Epithelial cell of prostate (primary cell): ENCODE results near the gene SELL.
"Not testable (repeated sequence)": the region's sequence is repeated elsewhere in the genome, so short reads cannot be mapped to it uniquely, and the experiment has no call there.

Experiments used
- DNase-seq: peaks from one replicate; pipeline ENCODE4 v3.0.0-alpha.2; 2011; ENCODE audit warnings: low read depth, low spot score
- H3K27ac ChIP-seq: fragments of 450-650 bp; 2 replicates; pipeline ENCODE4 v1.5.1; 2017; ENCODE audit warnings: mild to moderate bottlenecking

Gene SELL

DNA sequence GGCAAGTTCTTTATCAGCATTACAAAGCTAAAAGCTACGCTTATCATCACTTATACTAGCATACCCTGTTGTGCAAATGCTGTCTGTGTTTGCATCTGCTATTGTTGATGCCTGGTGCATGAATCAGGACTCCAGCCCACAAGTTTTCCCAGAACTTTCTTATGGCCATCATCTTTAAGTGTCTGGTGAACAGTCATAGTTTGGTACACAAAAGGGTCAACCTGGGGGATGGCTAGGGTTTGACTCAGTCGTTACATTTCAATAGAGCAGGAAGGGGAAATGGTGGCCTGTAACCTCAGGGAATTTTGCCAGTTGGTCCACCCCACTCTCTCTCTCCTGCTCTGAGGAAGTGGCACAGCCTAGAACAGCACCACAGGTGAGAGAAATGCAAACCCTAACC is 35.4 kb downstream of the SELL start:
- H3K27ac ChIP-seq, result peak overlapping the region; percentile 7
- peak; percentile 67 for DNase-seq

DNA sequence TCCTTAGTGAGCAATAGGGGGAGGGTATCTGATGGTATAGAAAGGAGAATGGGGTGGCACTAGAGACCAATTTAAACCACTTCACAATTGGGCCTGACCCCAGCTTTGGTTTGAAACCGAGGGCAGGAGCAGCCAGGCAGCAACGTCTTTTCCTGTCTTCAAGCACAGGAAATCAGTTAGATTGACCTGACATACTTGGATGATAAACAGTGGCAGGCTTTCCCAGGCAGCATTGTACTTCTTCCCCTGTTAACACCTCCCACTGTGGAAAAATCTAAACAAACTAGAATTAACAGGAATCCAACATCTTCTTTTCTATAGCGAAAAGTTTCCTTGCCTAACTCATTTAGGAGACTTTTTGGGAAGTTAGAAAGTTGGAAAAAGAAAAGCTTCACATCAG is 40.6 kb downstream of the SELL start:
- H3K27ac ChIP-seq, result no peak overlapping the region

DNA sequence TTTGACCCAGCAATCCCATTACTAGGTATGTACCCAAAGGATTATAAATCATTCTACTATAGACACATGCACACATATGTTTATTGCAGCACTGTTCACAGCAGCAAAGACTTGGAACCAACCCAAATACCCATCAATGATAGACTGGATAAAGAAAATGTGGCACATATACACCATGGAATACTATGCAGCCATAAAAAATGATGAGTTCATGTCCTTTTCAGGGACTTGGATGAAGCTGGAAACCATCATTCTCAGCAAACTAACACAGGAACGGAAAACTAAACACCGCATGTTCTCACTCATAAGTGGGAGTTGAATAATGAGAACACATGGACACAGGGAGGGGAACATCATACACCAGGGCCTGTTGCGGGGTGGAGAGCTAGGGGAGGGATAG is 41.2 kb downstream of the SELL start:
- H3K27ac ChIP-seq, DNase-seq: not testable (repeated sequence)

More for the DNA sequence above, 40.6 kb downstream of the SELL start:
- no peak for DNase-seq

DNA sequence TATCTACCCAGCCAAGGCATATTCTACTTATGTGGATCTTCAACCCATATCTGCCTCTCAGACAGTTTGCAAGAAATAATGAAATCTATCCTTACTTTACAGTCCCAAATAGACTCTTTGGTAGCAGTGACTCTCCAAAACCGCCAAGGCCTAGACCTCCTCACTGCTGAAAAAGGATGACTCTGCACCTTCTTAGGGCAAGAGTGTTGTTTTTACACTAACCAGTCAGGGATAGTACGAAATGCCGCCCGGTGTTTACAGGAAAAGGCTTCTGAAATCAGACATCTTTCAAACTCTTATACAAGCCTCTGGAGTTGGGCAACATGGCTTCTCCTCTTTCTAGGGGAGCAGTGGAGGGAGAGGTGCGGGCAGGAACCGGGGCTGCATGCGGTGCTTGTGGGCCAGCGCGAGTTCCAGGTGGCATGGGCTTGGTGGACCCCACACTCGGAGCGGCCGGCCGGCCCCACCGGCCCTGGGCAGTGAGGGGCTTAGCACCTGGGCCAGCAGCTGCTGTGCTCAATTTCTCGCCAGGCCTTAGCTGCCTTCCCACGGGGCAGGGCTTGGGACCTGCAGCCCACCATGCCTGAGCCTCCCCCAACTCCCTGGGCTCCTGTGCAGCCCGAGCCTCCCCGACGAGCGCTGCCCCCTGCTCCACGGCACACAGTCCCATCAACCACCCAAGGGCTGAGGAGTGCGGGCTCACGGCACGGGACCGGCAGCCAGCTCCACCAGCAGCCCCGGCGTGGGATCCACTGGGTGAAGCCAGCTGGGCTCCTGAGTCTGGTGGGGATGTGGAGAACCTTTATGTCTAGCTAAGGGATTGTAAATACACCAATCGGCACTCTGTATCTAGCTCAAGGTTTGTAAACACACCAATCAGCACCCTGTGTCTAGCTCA is 43.5 kb downstream of the SELL start:
- H3K27ac ChIP-seq, DNase-seq: not testable (repeated sequence)

DNA sequence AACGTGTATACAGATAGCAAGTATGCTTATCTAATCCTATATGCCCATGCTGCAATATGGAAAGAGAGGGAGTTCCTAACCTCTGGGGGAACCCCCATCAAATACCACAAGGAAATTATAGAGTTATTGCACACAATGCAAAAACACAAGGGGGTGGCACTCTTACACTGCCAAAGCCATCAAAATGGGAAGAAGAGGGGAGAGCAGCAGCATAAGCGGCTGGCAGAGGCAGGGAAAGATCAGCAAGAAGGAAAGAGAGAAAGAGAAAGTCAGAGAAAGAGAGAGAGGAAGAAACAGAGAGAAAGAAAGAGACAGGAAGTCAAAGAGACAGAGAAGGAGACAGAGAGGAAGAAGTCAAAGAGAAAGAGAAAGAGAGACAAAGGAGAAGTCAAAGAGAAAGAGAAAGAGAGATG is 44.2 kb downstream of the SELL start:
- not testable (repeated sequence) for H3K27ac ChIP-seq, DNase-seq

DNA sequence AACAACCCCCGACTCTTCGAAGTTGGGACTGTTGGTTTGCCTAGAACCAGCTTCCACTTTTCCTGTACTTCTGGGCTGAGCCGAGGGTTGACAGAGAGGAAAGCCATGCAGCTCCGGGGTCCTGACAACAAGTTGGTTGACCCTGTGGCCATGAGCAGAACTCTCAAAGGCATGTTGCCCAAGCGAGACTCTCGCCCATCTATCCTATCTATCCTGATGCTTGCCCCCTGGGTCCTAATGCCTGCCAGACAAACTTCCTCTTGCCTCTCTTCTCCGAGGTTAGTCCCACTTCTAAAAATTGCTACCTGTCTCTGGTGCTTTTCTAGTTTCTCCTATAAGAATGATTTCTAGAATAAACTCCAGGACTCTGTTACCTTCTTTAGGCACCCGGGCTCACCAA is 48.7 kb downstream of the SELL start:
- not testable (repeated sequence) for DNase-seq, H3K27ac ChIP-seq

DNA sequence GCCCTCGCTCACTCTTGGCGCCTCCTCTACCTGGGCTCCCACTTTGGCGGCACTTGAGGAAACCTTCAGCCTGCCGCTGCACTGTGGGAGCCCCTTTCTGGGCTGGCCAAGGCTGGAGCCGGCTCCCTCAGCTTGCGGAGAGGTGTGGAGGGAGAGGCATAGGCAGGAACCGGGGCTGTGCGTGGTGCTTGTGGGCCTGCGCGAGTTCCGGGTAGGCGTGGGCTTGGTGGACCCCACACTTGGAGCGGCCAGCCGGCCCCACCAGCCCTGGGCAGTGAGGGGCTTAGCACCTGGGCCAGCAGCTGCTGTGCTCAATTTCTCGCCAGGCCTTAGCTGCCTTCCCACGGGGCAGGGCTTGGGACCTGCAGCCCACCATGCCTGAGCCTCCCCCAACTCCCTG is 50.4 kb downstream of the SELL start:
- not testable (repeated sequence) for DNase-seq, H3K27ac ChIP-seq

DNA sequence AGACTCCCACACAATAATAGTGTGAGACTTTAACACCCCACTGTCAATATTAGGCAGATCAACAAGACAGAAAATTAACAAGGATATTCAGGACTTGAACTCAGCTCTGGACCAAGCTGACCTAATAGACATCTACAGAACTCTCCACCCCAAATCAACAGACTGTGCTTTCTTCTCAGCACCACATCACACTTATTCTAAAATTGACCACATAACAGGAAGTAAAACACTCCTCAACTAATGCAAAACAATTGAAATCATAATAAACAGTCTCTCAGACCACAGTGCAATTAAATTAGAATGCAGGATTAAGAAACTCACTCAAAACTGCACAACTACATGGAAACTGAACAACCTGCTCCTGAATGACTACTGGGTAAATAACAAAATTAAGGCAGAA is 52.6 kb downstream of the SELL start:
- DNase-seq, H3K27ac ChIP-seq: not testable (repeated sequence)

DNA sequence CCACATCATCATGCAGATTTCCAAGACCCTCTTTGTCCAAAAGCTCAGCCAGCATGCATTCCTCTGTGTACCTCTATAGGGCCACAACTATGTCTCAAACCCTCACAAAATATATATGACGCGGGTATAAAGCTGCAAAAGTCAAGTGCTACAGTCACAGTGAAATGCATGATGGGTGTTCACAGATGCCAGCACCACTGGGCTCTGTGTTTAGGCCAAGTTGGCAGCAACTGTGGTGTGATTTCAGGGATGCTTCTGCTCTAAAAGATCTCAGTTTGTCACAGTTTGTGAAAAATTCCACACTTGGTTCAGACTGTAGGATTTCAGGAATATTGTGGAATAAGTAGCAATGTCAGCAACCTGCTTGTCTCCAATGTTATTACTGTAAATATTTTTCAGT is 57.5 kb downstream of the SELL start:
- no peak for DNase-seq
- H3K27ac ChIP-seq, result no peak overlapping the region

DNA sequence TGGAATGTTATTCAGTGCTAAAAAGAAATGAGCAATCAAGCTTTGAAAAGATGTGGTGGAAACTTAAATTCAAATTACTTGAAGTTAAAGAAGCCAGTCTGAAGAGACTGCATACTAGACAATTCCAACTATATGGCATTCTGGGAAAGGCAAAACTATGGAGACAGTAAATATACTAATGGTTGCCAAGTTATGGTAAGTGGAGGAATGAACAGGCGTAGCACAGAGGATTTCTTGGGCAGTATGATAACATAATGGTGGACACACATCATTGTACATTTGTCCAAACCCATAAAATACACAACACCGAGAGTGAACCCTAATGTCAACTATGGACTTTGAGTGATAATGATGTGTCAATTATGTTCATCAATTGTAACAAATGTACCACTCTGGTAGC is 60.4 kb downstream of the SELL start:
- no peak overlapping the region for H3K27ac ChIP-seq
- DNase-seq, result no peak

DNA sequence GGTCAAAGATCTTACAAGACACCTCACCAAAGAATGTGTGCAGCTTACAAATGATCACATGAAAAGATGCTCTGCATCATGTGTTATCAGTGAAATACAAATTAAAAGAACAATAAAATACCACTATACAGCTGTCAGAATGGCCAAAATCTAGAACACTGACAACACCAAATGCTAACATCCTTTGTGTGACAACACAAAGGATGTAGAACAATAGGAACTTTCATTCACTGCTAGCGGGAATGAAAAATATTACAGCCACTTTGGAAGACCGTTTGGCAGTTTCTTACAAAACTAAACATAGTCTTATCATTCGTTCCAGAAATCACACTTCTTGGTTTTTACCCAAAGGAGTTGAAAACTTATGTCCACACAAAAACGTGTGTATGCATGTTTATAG is 60.9 kb downstream of the SELL start:
- H3K27ac ChIP-seq, result no peak overlapping the region
- no peak for DNase-seq

DNA sequence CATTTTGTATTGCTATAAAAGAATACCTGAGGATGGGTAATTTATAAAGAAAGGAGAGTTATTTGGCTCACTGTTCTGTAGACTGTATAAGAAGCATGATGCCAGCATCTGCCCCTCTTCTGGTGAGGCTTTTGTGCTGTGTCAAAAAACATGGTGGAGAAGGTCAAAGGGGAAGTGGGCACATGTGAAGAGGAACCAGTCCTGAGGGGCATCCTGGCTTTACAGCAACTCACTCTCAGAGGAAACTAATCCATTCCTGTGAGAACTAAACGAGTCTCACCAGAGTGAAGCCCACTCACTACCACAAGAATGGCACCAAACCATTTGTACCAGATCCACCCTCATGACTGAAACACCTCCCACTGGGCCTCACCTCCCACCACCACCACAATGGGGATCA is 62.7 kb downstream of the SELL start:
- no peak overlapping the region for H3K27ac ChIP-seq
- no peak for DNase-seq

DNA sequence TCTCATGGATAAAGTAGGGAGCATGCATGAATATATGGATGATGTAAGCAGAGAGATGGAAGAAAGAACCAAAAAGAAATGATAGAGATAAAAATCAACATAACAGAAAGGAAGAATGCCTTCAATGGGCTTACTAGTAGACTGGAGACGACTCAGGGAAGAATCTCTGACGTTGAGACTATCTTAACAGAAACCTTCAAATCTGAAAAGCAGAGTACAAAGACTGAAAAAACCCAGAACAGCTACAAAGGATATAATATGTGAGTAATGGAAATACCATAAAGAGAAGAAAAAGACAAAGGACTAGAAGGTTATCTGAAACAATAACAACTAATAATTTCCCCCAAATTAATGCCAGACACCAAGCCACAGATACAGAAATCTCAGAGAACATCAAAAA is 63.2 kb downstream of the SELL start:
- no peak for DNase-seq
- no peak overlapping the region for H3K27ac ChIP-seq

DNA sequence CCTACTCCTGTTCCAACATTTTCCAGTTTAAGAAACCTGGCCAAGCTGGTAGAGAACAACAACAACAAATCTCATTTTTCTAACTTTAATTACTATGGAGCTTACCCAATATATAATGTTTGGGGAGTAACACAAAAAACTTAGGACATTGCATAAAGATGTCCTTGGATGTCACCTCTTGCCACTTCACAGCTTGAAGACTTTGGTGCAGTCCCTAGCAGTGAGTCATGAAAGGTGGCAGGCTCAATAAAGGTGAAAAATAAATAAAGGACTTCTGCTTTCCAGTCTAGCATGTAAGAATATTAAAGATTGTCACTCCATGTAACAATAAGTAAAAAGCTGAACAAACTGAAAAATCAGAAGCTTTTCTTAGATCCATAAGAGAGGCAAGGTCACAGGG is 63.9 kb downstream of the SELL start:
- no peak for DNase-seq
- no peak overlapping the region for H3K27ac ChIP-seq

DNA sequence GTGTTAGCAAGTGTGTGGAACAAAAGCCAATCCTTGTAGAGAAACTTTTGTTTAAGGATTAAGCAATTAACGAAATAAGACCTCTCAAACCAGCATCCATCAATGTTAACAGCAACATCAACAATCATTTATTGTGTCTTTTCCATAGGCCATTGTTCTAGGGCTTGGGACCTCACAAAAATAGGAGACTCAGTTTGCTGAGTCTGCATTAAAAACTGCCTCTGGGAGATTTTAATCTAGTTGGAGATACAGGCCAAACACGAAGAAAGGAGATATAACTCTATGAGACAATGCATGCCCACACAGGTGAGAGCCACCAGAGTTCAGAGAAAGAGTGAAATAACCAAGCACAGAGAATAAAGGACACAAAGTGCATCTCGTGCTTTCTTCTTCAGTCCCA is 67.1 kb downstream of the SELL start:
- no peak for DNase-seq
- H3K27ac ChIP-seq, result no peak overlapping the region
